ENCODE results near the gene LACRT. TPM values are rescaled to one million over a fixed set of nuclear protein-coding genes. Genes with fewer than 3 reads are reported as not detected.

The LACRT gene
- not detected for total RNA-seq

GRCh38 chr12:54634795-54635194 lies at the start of gene LACRT:
TSS of gene LACRT (minus strand) at chr12:54634895. CDS start at chr12:54634841, 54 bp downstream.
- no peak for DNase-seq (ENCODE audit: low spot score in 2 of 2)

GRCh38 chr12:54683398-54683797 lies 48.7 kb upstream of the LACRT start:
- Histone ChIP-seq H3K27me3 (no peaks in the 10 kb centered on the region), H3K4me1 (peaks cover 0 to 5% of the 10 kb centered on the region in 2 donors), H3K4me3 (no peak overlapping the region), H3K27ac (peak overlapping the region in 1 of 2 donors; percentile 75), H3K9me3 (no peaks in the 10 kb centered on the region), H3K36me3 (no peaks in the 10 kb centered on the region)
- DNase-seq (ENCODE audit: low spot score in 2 of 2), result no peak
- TF ChIP-seq POLR2AphosphoS5 (IDR thresholded peaks at IDR 0.05), result no peak
- no peak for TF ChIP-seq CTCF (IDR thresholded peaks at IDR 0.05)
- TF ChIP-seq POLR2A (IDR thresholded peaks at IDR 0.05), result no peak
- intact Hi-C loops (cut with DNase I; ENCODE audit: low total_unique reads), result loop anchor here (5.0 kb wide), 1 partner anchor 654 kb away; no protein-coding TSS in a partner anchor

More at GRCh38 chr12:54634795-54635194, at the start of gene LACRT:
- no peaks in the 10 kb centered on the region for H3K36me3 ChIP-seq
- H3K9me3 ChIP-seq, result no peaks in the 10 kb centered on the region
- intact Hi-C loops (cut with DNase I; ENCODE audit: low total_unique reads), result no loop called here
- H3K27me3 ChIP-seq, result no peaks in the 10 kb centered on the region
- H3K27ac ChIP-seq, result no peak within 1 kb of the TSS
- H3K4me3 ChIP-seq, result no peak within 1 kb of the TSS
- no peak for TF ChIP-seq POLR2AphosphoS5 (IDR thresholded peaks at IDR 0.05)
- H3K4me1 ChIP-seq, result no peaks in the 10 kb centered on the region

- intact Hi-C loops (cut with DNase I; ENCODE audit: low total_unique reads), result loop anchor here (5.0 kb wide), 1 partner anchor 655 kb away; no protein-coding TSS in a partner anchor
- Histone ChIP-seq H3K4me1 (peaks cover 0 to 5% of the 10 kb centered on the region in 2 donors), H3K27me3 (no peaks in the 10 kb centered on the region), H3K36me3 (no peaks in the 10 kb centered on the region), H3K27ac (peak overlapping the region in 1 of 2 donors; percentile 75), H3K9me3 (no peaks in the 10 kb centered on the region), H3K4me3 (no peak overlapping the region)
- no peak for TF ChIP-seq POLR2A (IDR thresholded peaks at IDR 0.05)
- DNase-seq (ENCODE audit: low spot score in 2 of 2), result no peak
These were observed 48.0 kb upstream of the LACRT start for GRCh38 chr12:54682674-54683073.

GRCh38 chr12:54680374-54680773 lies 45.7 kb upstream of the LACRT start:
- H3K27ac ChIP-seq, result peak overlapping the region in 1 of 2 donors; percentile 21
- H3K36me3 ChIP-seq, result no peaks in the 10 kb centered on the region
- H3K4me3 ChIP-seq, result no peak overlapping the region
- intact Hi-C loops (cut with DNase I; ENCODE audit: low total_unique reads), result loop anchor here (5.0 kb wide), 1 partner anchor 657 kb away; no protein-coding TSS in a partner anchor
- H3K9me3 ChIP-seq, result no peaks in the 10 kb centered on the region
- TF ChIP-seq POLR2AphosphoS5 (IDR thresholded peaks at IDR 0.05), result no peak
- TF ChIP-seq POLR2A (IDR thresholded peaks at IDR 0.05), result no peak
- TF ChIP-seq CTCF (IDR thresholded peaks at IDR 0.05), result no peak
- peaks cover 0 to 5% of the 10 kb centered on the region in 2 donors for H3K4me1 ChIP-seq
- no peaks in the 10 kb centered on the region for H3K27me3 ChIP-seq
- DNase-seq (ENCODE audit: low spot score in 2 of 2), result no peak

GRCh38 chr12:54678131-54678530 lies 43.4 kb upstream of the LACRT start:
- Histone ChIP-seq H3K4me1 (peaks cover 0 to 5% of the 10 kb centered on the region in 2 donors), H3K9me3 (no peaks in the 10 kb centered on the region), H3K27me3 (no peaks in the 10 kb centered on the region), H3K27ac (no peak overlapping the region), H3K4me3 (no peak overlapping the region), H3K36me3 (no peaks in the 10 kb centered on the region)
- no peak for DNase-seq (ENCODE audit: low spot score in 2 of 2)
- intact Hi-C loops (cut with DNase I; ENCODE audit: low total_unique reads), result no loop called here
- TF ChIP-seq POLR2A (IDR thresholded peaks at IDR 0.05), result no peak
- TF ChIP-seq POLR2AphosphoS5 (IDR thresholded peaks at IDR 0.05), result no peak
- TF ChIP-seq CTCF (IDR thresholded peaks at IDR 0.05), result no peak

- no peak for DNase-seq (ENCODE audit: low spot score in 2 of 2)
- intact Hi-C loops (cut with DNase I; ENCODE audit: low total_unique reads), result no loop called here
- Histone ChIP-seq H3K4me3 (no peak overlapping the region), H3K27me3 (no peaks in the 10 kb centered on the region), H3K27ac (no peak overlapping the region), H3K4me1 (no peaks in the 10 kb centered on the region), H3K36me3 (no peaks in the 10 kb centered on the region), H3K9me3 (no peaks in the 10 kb centered on the region)
- TF ChIP-seq CTCF (IDR thresholded peaks at IDR 0.05) (no peak), POLR2A (IDR thresholded peaks at IDR 0.05) (no peak), POLR2AphosphoS5 (IDR thresholded peaks at IDR 0.05) (no peak)
These were observed 33.2 kb upstream of the LACRT start for GRCh38 chr12:54667945-54668344.

Measured in breast epithelium (tissue), 4 donors.